Mucosa of stomach (tissue), 1 donor: ENCODE data around the gene CDKAL1.

Experiments used
- H3K27me3 ChIP-seq: one replicate; pipeline ENCODE4 v1.7.0; 2013; ENCODE audit warnings: mild to moderate bottlenecking, low read length; ENCODE audit not compliant: control insufficient read depth, insufficient read depth
- H3K36me3 ChIP-seq: one replicate; pipeline ENCODE4 v1.7.0; 2013; ENCODE audit warnings: low read length; ENCODE audit not compliant: control insufficient read depth, insufficient read depth
- H3K4me1 ChIP-seq: one replicate; pipeline ENCODE4 v1.7.0; 2013; ENCODE audit warnings: mild to moderate bottlenecking, low read length; ENCODE audit not compliant: control insufficient read depth, insufficient read depth
- H3K4me3 ChIP-seq: one replicate; pipeline ENCODE4 v1.7.0; 2013; ENCODE audit warnings: low read length
- H3K9ac ChIP-seq: one replicate; pipeline ENCODE4 v1.7.0; 2013; ENCODE audit warnings: mild to moderate bottlenecking, low read length, moderate library complexity
- H3K9me3 ChIP-seq: one replicate; pipeline ENCODE4 v1.7.0; 2013; ENCODE audit warnings: mild to moderate bottlenecking, low read length, moderate library complexity; ENCODE audit not compliant: control insufficient read depth
- donor health status: Pancreatic carcinoma.

CDKAL1 gene

GRCh38 chr6:21135484-21136013 lies 601.3 kb downstream of the CDKAL1 start:
- Histone ChIP-seq H3K27me3 (no peaks in the 10 kb centered on the region), H3K9ac (no peak overlapping the region), H3K4me3 (no peak overlapping the region), H3K9me3 (no peaks in the 10 kb centered on the region), H3K4me1 (no peaks in the 10 kb centered on the region), H3K36me3 (no peaks in the 10 kb centered on the region)

DNA sequence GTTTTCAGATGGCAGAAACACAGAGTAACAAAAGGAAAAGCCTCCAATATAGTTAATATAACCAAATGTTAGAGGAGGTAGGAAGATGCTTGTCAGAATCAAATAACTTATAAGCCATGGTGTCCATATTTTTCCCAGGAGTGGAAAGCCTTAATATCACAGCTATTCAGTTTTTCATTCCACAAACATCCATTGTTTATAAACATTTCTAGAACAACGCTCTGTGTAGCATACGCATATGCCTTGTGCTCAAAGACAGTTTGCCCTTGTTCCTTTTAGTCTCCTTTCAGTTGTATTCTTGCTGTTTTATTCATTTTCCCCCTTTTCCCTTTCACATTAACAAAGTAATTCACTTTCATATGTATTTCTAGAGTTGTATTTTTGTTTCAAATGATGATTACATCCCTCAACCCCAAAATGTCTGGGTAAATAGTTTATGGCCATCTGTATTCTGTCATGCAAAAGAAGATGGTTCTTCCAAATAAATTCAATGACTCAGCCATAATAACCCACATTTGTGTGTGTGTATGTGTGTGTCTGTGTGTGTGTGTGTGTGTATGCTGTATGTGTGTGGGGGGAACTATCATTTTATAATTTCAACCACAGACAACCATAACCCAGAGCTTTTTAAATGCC lies 603.6 kb downstream of the CDKAL1 start:
- H3K36me3 ChIP-seq = no peaks in the 10 kb centered on the region
- H3K4me3 ChIP-seq = no peak overlapping the region
- H3K27me3 ChIP-seq = no peaks in the 10 kb centered on the region
- H3K9ac ChIP-seq = no peak overlapping the region
- no peaks in the 10 kb centered on the region for H3K9me3 ChIP-seq
- H3K4me1 ChIP-seq = no peaks in the 10 kb centered on the region

DNA sequence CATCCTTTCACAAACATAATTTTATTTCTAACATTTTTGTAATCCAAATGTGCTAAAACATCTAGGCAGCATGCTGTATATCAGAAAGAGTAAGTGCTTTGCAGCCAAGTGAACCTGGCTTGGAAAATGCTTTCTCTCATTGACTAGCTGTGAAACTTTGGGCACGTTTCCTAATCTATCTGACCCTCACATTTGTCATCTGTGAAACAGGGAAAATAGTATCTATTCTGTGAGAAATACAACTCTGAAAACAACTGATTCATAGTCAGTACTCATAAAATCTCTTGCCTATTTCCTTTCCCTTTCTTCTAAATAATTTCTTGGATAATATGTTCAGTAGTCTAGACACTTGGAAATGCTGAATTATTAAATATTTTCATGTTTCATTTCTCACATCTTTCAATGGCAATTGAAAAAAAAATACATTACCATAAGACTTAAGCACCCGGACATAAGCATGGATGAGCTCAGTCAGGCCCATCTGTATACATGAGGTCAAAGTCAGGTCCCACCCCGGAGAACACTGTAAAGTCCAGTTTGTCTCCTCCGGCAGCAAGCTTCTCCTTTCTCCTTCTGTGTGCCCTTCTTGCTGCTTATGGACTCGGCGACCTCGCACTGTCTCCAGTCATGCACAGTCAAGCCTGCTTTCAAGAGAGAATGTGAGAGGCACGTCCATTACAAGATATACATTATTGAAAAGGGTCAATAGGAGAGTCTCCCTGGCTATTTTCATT lies 604.2 kb downstream of the CDKAL1 start:
- no peak overlapping the region for H3K4me3 ChIP-seq
- H3K27me3 ChIP-seq = no peaks in the 10 kb centered on the region
- H3K9ac ChIP-seq = no peak overlapping the region
- H3K4me1 ChIP-seq = no peaks in the 10 kb centered on the region
- no peaks in the 10 kb centered on the region for H3K9me3 ChIP-seq
- no peaks in the 10 kb centered on the region for H3K36me3 ChIP-seq

GRCh38 chr6:21140966-21141365 lies 606.7 kb downstream of the CDKAL1 start:
- H3K9ac ChIP-seq = no peak overlapping the region
- no peak overlapping the region for H3K4me3 ChIP-seq
- no peaks in the 10 kb centered on the region for H3K4me1 ChIP-seq
- no peaks in the 10 kb centered on the region for H3K9me3 ChIP-seq
- H3K36me3 ChIP-seq = no peaks in the 10 kb centered on the region
- no peaks in the 10 kb centered on the region for H3K27me3 ChIP-seq

DNA sequence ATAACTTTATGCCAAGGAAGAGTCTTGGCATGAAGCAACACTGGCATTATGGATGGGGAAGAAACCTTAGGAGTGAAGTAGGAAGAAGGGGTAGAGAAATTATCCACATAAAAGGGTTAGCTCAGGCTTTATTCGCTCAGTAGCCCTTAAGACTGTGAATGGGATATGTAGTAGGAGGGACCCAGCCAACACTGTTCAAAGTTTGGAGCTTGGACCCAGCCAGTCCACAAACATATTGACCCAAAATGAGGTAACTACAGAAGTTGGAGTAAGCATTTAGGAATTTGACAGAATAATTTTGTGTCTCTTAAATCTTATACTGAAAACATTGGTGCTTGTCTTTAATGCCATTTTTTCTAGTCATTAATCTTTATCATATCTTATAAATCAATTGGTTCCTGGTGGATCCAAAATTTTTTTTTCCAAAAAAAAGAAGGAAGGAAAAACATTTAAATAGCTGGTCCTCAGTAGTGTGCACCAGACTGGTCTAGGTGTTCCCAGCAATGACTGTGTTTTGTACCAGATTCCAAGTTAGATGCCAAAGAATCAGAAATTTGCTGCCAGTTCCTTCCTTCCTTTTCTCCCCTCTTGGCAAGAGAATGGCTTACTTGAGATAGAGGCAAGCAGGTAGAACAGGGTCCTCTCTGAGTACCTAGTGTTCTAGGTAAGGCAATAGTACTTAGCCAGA lies 607.5 kb downstream of the CDKAL1 start:
- no peaks in the 10 kb centered on the region for H3K27me3 ChIP-seq
- no peak overlapping the region for H3K4me3 ChIP-seq
- no peaks in the 10 kb centered on the region for H3K4me1 ChIP-seq
- H3K9ac ChIP-seq = no peak overlapping the region
- no peaks in the 10 kb centered on the region for H3K36me3 ChIP-seq
- H3K9me3 ChIP-seq = no peaks in the 10 kb centered on the region

GRCh38 chr6:21142741-21143140 lies 608.5 kb downstream of the CDKAL1 start:
- H3K36me3 ChIP-seq = no peaks in the 10 kb centered on the region
- H3K9ac ChIP-seq = no peak overlapping the region
- no peaks in the 10 kb centered on the region for H3K27me3 ChIP-seq
- H3K4me3 ChIP-seq = no peak overlapping the region
- H3K4me1 ChIP-seq = no peaks in the 10 kb centered on the region
- H3K9me3 ChIP-seq = no peaks in the 10 kb centered on the region

GRCh38 chr6:21143645-21144044 lies 609.4 kb downstream of the CDKAL1 start:
- Histone ChIP-seq H3K36me3 (no peaks in the 10 kb centered on the region), H3K9me3 (no peaks in the 10 kb centered on the region), H3K4me1 (no peaks in the 10 kb centered on the region), H3K9ac (no peak overlapping the region), H3K27me3 (no peaks in the 10 kb centered on the region), H3K4me3 (no peak overlapping the region)

DNA sequence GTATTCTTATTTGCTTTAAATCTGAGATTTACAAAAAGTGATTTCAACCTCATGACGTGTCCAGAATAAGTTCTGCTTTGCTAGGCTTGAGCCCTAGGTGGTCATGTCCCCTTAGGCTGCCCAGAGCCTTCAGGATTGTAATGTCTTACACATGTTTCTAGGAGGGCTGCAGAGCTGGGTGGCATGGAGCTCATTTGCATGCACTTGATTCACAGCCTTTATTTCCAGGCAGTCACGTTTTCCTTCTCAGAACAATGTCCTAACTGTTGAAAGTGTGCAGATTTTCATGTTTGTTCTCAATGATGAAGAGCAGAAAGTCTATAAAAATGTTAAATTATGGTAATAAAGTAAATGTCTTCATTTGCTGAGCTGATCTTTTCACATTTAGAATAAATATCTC lies 610.7 kb downstream of the CDKAL1 start:
- Histone ChIP-seq H3K4me1 (no peaks in the 10 kb centered on the region), H3K27me3 (no peaks in the 10 kb centered on the region), H3K9me3 (no peaks in the 10 kb centered on the region), H3K4me3 (no peak overlapping the region), H3K9ac (no peak overlapping the region), H3K36me3 (no peaks in the 10 kb centered on the region)

- no peaks in the 10 kb centered on the region for H3K27me3 ChIP-seq
- H3K9ac ChIP-seq = no peak overlapping the region
- H3K4me3 ChIP-seq = no peak overlapping the region
- H3K9me3 ChIP-seq = no peaks in the 10 kb centered on the region
- peaks cover 10% of the 10 kb centered on the region for H3K4me1 ChIP-seq
- H3K36me3 ChIP-seq = no peaks in the 10 kb centered on the region
These were observed 613.7 kb downstream of the CDKAL1 start for GRCh38 chr6:21147995-21148394.

GRCh38 chr6:21149470-21149869 lies 615.2 kb downstream of the CDKAL1 start:
- H3K27me3 ChIP-seq = no peaks in the 10 kb centered on the region
- no peak overlapping the region for H3K9ac ChIP-seq
- peaks cover 10% of the 10 kb centered on the region for H3K4me1 ChIP-seq
- H3K9me3 ChIP-seq = no peaks in the 10 kb centered on the region
- H3K4me3 ChIP-seq = no peak overlapping the region
- H3K36me3 ChIP-seq = no peaks in the 10 kb centered on the region

DNA sequence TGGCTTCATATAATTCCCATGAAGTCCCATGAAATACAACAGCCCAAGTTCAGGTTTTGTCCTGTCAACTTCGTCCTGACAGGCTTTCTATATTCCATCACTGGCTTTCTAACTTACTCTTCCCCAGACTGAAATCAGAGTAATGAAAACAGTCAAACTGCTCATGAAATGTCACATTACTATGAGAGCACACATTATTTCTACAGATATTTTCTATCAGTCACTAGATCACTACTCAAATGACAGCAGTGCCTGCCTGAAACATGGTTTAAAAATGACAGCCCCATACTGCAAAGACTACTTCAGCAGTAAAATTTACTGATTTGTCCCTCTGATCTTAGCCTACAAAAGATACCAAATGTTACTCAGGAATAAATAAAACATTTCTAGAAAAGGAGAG lies 616.4 kb downstream of the CDKAL1 start:
- Histone ChIP-seq H3K4me1 (peaks cover 10% of the 10 kb centered on the region), H3K9me3 (no peaks in the 10 kb centered on the region), H3K36me3 (no peaks in the 10 kb centered on the region), H3K27me3 (no peaks in the 10 kb centered on the region), H3K9ac (no peak overlapping the region), H3K4me3 (no peak overlapping the region)

- Histone ChIP-seq H3K9ac (no peak overlapping the region), H3K4me1 (peaks cover 10% of the 10 kb centered on the region)
These were observed 616.9 kb downstream of the CDKAL1 start for GRCh38 chr6:21151119-21151518.

More at GRCh38 chr6:21151119-21151518, 616.9 kb downstream of the CDKAL1 start:
- Histone ChIP-seq H3K4me3 (no peak overlapping the region), H3K36me3 (no peaks in the 10 kb centered on the region), H3K9me3 (no peaks in the 10 kb centered on the region), H3K27me3 (no peaks in the 10 kb centered on the region)
